Measurements from ENCODE around the gene KCNG2.

Gene KCNG2

GRCh38 chr18:79937103-79937860 is 139.5 kb downstream of the KCNG2 start:
- H3K4me3 ChIP-seq (ENCODE audit: low read depth, low read length) = no peak overlapping the region
- no peaks in the 10 kb centered on the region for H3K9me3 ChIP-seq (ENCODE audit: control insufficient read depth, insufficient read depth, low read length)
- no peaks in the 10 kb centered on the region for H3K4me1 ChIP-seq (ENCODE audit: control insufficient read depth, insufficient read depth, low read length)
- no peak overlapping the region for H3K9ac ChIP-seq (ENCODE audit: low read depth, low read length)
- H3K36me3 ChIP-seq (ENCODE audit: control insufficient read depth, insufficient read depth, low read length) = no peaks in the 10 kb centered on the region
- no peaks in the 10 kb centered on the region for H3K27me3 ChIP-seq (ENCODE audit: control insufficient read depth, insufficient read depth, low read length)

- Histone ChIP-seq H3K9ac (ENCODE audit: low read depth, low read length) (no peak overlapping the region), H3K4me1 (ENCODE audit: control insufficient read depth, insufficient read depth, low read length) (no peaks in the 10 kb centered on the region), H3K36me3 (ENCODE audit: control insufficient read depth, insufficient read depth, low read length) (no peaks in the 10 kb centered on the region)
Measured at GRCh38 chr18:79938196-79938595, 140.5 kb downstream of the KCNG2 start.

GRCh38 chr18:79939096-79939495 is 141.4 kb downstream of the KCNG2 start:
- Histone ChIP-seq H3K36me3 (ENCODE audit: control insufficient read depth, insufficient read depth, low read length) (no peaks in the 10 kb centered on the region), H3K9ac (ENCODE audit: low read depth, low read length) (no peak overlapping the region)

More at GRCh38 chr18:79938196-79938595, 140.5 kb downstream of the KCNG2 start:
- H3K27me3 ChIP-seq (ENCODE audit: control insufficient read depth, insufficient read depth, low read length) = no peaks in the 10 kb centered on the region
- H3K4me3 ChIP-seq (ENCODE audit: low read depth, low read length) = no peak overlapping the region
- no peaks in the 10 kb centered on the region for H3K9me3 ChIP-seq (ENCODE audit: control insufficient read depth, insufficient read depth, low read length)

GRCh38 chr18:79940126-79940813 is 142.5 kb downstream of the KCNG2 start:
- no peaks in the 10 kb centered on the region for H3K9me3 ChIP-seq (ENCODE audit: control insufficient read depth, insufficient read depth, low read length)
- H3K36me3 ChIP-seq (ENCODE audit: control insufficient read depth, insufficient read depth, low read length) = peaks cover 3% of the 10 kb centered on the region
- no peaks in the 10 kb centered on the region for H3K4me1 ChIP-seq (ENCODE audit: control insufficient read depth, insufficient read depth, low read length)
- H3K27me3 ChIP-seq (ENCODE audit: control insufficient read depth, insufficient read depth, low read length) = no peaks in the 10 kb centered on the region
- no peak overlapping the region for H3K4me3 ChIP-seq (ENCODE audit: low read depth, low read length)
- H3K9ac ChIP-seq (ENCODE audit: low read depth, low read length) = no peak overlapping the region

More at GRCh38 chr18:79939096-79939495, 141.4 kb downstream of the KCNG2 start:
- Histone ChIP-seq H3K4me1 (ENCODE audit: control insufficient read depth, insufficient read depth, low read length) (no peaks in the 10 kb centered on the region), H3K27me3 (ENCODE audit: control insufficient read depth, insufficient read depth, low read length) (no peaks in the 10 kb centered on the region), H3K4me3 (ENCODE audit: low read depth, low read length) (no peak overlapping the region), H3K9me3 (ENCODE audit: control insufficient read depth, insufficient read depth, low read length) (no peaks in the 10 kb centered on the region)

- Histone ChIP-seq H3K4me1 (ENCODE audit: control insufficient read depth, insufficient read depth, low read length) (no peaks in the 10 kb centered on the region), H3K4me3 (ENCODE audit: low read depth, low read length) (no peak overlapping the region), H3K36me3 (ENCODE audit: control insufficient read depth, insufficient read depth, low read length) (peaks cover 3% of the 10 kb centered on the region), H3K9ac (ENCODE audit: low read depth, low read length) (no peak overlapping the region), H3K27me3 (ENCODE audit: control insufficient read depth, insufficient read depth, low read length) (no peaks in the 10 kb centered on the region), H3K9me3 (ENCODE audit: control insufficient read depth, insufficient read depth, low read length) (no peaks in the 10 kb centered on the region)
Measured at GRCh38 chr18:79940814-79941472, 143.2 kb downstream of the KCNG2 start.

GRCh38 chr18:79941473-79942119 is 143.9 kb downstream of the KCNG2 start:
- Histone ChIP-seq H3K36me3 (ENCODE audit: control insufficient read depth, insufficient read depth, low read length) (peaks cover 3% of the 10 kb centered on the region), H3K4me1 (ENCODE audit: control insufficient read depth, insufficient read depth, low read length) (no peaks in the 10 kb centered on the region), H3K4me3 (ENCODE audit: low read depth, low read length) (no peak overlapping the region)

GRCh38 chr18:79942211-79942610 is 144.5 kb downstream of the KCNG2 start:
- no peak overlapping the region for H3K4me3 ChIP-seq (ENCODE audit: low read depth, low read length)
- no peaks in the 10 kb centered on the region for H3K27me3 ChIP-seq (ENCODE audit: control insufficient read depth, insufficient read depth, low read length)
- peaks cover 3% of the 10 kb centered on the region for H3K36me3 ChIP-seq (ENCODE audit: control insufficient read depth, insufficient read depth, low read length)
- H3K9me3 ChIP-seq (ENCODE audit: control insufficient read depth, insufficient read depth, low read length) = no peaks in the 10 kb centered on the region
- H3K9ac ChIP-seq (ENCODE audit: low read depth, low read length) = no peak overlapping the region
- no peaks in the 10 kb centered on the region for H3K4me1 ChIP-seq (ENCODE audit: control insufficient read depth, insufficient read depth, low read length)

More at GRCh38 chr18:79941473-79942119, 143.9 kb downstream of the KCNG2 start:
- H3K9me3 ChIP-seq (ENCODE audit: control insufficient read depth, insufficient read depth, low read length) = no peaks in the 10 kb centered on the region
- no peaks in the 10 kb centered on the region for H3K27me3 ChIP-seq (ENCODE audit: control insufficient read depth, insufficient read depth, low read length)
- H3K9ac ChIP-seq (ENCODE audit: low read depth, low read length) = no peak overlapping the region

- no peak overlapping the region for H3K4me3 ChIP-seq (ENCODE audit: low read depth, low read length)
- no peaks in the 10 kb centered on the region for H3K9me3 ChIP-seq (ENCODE audit: control insufficient read depth, insufficient read depth, low read length)
- no peak overlapping the region for H3K9ac ChIP-seq (ENCODE audit: low read depth, low read length)
- H3K4me1 ChIP-seq (ENCODE audit: control insufficient read depth, insufficient read depth, low read length) = no peaks in the 10 kb centered on the region
- H3K27me3 ChIP-seq (ENCODE audit: control insufficient read depth, insufficient read depth, low read length) = no peaks in the 10 kb centered on the region
- peaks cover 3% of the 10 kb centered on the region for H3K36me3 ChIP-seq (ENCODE audit: control insufficient read depth, insufficient read depth, low read length)
Measured at GRCh38 chr18:79942786-79943607, 145.3 kb downstream of the KCNG2 start.

- H3K9ac ChIP-seq (ENCODE audit: low read depth, low read length) = no peak overlapping the region
- H3K4me3 ChIP-seq (ENCODE audit: low read depth, low read length) = no peak overlapping the region
- H3K36me3 ChIP-seq (ENCODE audit: control insufficient read depth, insufficient read depth, low read length) = peaks cover 3% of the 10 kb centered on the region
- no peaks in the 10 kb centered on the region for H3K9me3 ChIP-seq (ENCODE audit: control insufficient read depth, insufficient read depth, low read length)
- no peaks in the 10 kb centered on the region for H3K4me1 ChIP-seq (ENCODE audit: control insufficient read depth, insufficient read depth, low read length)
- no peaks in the 10 kb centered on the region for H3K27me3 ChIP-seq (ENCODE audit: control insufficient read depth, insufficient read depth, low read length)
Measured at GRCh38 chr18:79943608-79944125, 145.9 kb downstream of the KCNG2 start.

GRCh38 chr18:79944126-79944731 is 146.5 kb downstream of the KCNG2 start:
- Histone ChIP-seq H3K36me3 (ENCODE audit: control insufficient read depth, insufficient read depth, low read length) (peaks cover 6% of the 10 kb centered on the region), H3K4me1 (ENCODE audit: control insufficient read depth, insufficient read depth, low read length) (no peaks in the 10 kb centered on the region), H3K4me3 (ENCODE audit: low read depth, low read length) (no peak overlapping the region), H3K9ac (ENCODE audit: low read depth, low read length) (no peak overlapping the region), H3K9me3 (ENCODE audit: control insufficient read depth, insufficient read depth, low read length) (no peaks in the 10 kb centered on the region), H3K27me3 (ENCODE audit: control insufficient read depth, insufficient read depth, low read length) (no peaks in the 10 kb centered on the region)
